Fibroblast of mammary gland (primary cell): Measurements from ENCODE around the gene OR2AK2.

ENCODE experiments used
- DNase-seq: peaks from one replicate; pipeline ENCODE4 v3.0.0-alpha.2; 2010; ENCODE audit warnings: low read depth
- H3K4me3 ChIP-seq: 2 replicates; pipeline ENCODE4 v1.5.1; 2011; ENCODE audit warnings: low read depth, mild to moderate bottlenecking, low read length, moderate library complexity; ENCODE audit not compliant: control insufficient read depth
- CTCF ChIP-seq: conservative IDR thresholded peaks from 2 replicates; pipeline ENCODE4 v1.5.1; 2011; ENCODE audit warnings: low read depth, low read length, inconsistent platforms; ENCODE audit not compliant: control insufficient read depth, insufficient read depth

Gene OR2AK2

GRCh38 chr1:247964933-247965332 lies at the start of gene OR2AK2:
Gene OR2AK2, plus strand, starts transcription at chr1:247965233. Its CDS starts 144 bp downstream, at chr1:247965377.
- TF ChIP-seq CTCF, result no peak
- no peak within 1 kb of the TSS for H3K4me3 ChIP-seq
- DNase-seq, result no peak

- TF ChIP-seq CTCF, result no peak
- DNase-seq, result no peak
- H3K4me3 ChIP-seq, result no peak within 1 kb of the TSS
These were observed 45.1 kb upstream of the OR2AK2 start, which contains the start of gene OR2T8 for GRCh38 chr1:247919952-247920351. Gene OR2T8, plus strand, starts transcription at chr1:247920252. Its CDS starts 766 bp downstream, at chr1:247921018.

GRCh38 chr1:247923941-247924340 lies 41.1 kb upstream of the OR2AK2 start:
- TF ChIP-seq CTCF, result no peak
- no peak overlapping the region for H3K4me3 ChIP-seq
- no peak for DNase-seq

- no peak for TF ChIP-seq CTCF
- H3K4me3 ChIP-seq, result no peak within 1 kb of the TSS
- no peak for DNase-seq
These were observed 40.2 kb upstream of the OR2AK2 start, which contains the start of gene OR2AJ1 for GRCh38 chr1:247924868-247925267. Gene OR2AJ1, plus strand, starts transcription at chr1:247924889. Its CDS starts 8,880 bp downstream, at chr1:247933769.

GRCh38 chr1:247933989-247934388 lies 31.0 kb upstream of the OR2AK2 start:
- no peak for TF ChIP-seq CTCF
- no peak overlapping the region for H3K4me3 ChIP-seq
- no peak for DNase-seq

GRCh38 chr1:247935781-247936180 lies 29.3 kb upstream of the OR2AK2 start:
- no peak for DNase-seq
- no peak for TF ChIP-seq CTCF

GRCh38 chr1:247936415-247936814 lies 28.6 kb upstream of the OR2AK2 start:
- no peak for TF ChIP-seq CTCF
- no peak for DNase-seq
- H3K4me3 ChIP-seq, result no peak overlapping the region

More at GRCh38 chr1:247935781-247936180, 29.3 kb upstream of the OR2AK2 start:
- H3K4me3 ChIP-seq, result no peak overlapping the region
